CD4-positive, alpha-beta T cell treated with Interleukin-4 for 1 hour (primary cell): ENCODE data around the gene SOSTDC1.

Experiments
- DNase-seq, 2 donors: peaks; one replicate each; pipeline ENCODE4 v3.0.0-alpha.2; 2020 to 2022

Gene SOSTDC1

DNA sequence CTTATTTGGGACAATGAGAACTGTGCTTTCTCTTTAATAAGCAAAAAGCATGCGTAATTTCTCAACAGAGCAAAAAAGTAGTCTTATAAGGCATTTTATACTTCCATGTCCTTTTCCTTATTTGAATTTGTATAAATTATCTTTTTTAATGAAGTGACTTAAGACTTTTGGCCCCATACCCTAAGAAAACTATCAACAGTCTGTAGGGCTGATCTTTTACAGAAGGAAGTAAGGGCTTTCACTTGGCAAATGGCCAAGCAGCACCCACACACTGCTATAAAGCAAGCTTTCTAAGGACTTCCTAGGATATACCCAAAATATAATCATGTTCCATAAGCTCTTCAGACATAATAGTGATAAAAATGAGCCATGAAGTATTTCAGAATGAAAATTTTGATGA is 47.6 kb downstream of the SOSTDC1 start:
- no peak for DNase-seq

DNA sequence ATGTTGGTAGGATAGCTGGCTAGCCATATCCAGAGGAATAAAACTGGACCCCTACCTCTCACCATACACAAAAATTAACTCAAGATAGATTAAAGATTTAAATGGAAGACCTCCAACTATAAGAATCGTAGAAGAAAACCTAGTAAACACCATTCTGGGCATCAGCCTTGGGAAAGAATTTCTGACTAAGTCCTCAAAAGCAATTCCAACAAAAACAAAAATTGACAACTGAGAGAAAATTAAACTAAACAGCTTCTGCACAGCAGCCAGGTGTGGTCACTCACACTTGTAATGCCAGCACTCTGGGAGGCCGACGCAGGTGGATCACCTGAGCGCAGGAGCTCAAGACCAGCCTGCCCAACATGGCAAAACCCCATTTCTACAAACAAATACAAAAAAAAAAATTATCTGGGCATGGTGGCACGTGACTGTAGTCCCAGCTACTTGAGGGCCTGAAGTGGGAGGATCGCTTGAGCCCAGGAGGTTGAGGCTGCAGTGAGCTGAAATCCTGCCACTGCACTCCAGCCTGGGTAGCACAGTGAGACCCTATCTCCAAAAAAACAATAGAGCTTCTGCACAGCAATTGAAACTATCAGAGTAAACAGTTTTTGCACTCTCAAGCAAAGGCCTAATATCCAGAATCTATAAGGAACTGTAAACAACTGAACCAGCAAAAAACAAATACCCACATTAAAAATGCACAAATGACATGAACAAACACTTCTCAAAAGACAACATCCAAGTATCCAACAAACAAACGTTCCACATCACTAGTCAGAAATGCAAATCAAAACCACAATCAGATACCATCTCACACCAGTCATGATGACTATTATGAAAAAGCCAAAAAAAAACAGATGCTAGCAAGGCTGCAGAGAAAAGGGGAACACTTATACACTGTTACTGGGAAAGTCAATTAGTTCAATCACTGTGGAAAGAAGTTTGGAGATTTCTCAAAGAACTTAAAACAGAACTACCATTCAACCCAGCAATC is 49.0 kb downstream of the SOSTDC1 start:
- no peak for DNase-seq

DNA sequence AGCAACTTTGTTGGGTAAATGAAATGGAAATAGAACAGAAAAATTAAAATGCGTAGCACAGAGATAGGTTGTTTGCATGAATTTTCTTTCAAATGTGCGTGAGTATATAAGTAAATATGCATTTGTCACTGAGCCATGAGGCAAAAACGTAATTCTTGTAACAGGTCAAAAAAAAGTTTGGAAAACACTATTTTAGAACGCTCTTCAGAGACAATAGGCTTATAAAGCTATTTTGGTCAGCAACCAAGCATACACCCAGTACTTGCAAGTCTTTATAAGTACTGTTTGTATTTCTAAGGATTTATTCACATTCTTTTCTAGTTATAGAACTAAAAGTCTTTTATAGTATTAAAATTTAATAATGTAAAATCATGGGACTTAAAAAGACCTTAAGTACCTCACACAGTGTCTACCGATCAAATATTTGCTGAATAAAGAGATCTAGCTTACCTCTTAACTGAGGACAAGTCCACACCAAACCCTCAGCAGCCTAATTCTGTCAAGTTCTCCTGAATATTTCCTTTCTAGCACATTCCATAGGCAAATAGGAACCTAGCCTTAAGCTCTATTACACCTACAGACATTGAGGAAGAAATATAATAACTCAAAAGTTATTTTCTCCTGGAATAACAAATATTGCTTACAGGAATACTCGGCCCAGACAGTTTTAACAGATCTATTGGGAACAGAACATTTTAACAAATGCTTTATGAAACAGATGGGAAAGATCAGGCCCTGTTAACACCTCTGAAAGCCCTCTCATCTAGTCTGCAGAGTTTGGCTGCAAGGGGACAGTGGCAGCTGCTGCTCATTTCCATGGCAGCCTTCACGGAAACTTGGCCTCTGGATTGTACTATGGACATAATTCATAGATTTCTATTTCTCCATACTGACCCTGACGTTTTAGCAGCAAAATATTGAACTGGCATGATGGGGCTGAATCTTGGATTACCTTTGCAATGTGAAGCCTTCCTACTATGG is 53.0 kb downstream of the SOSTDC1 start:
- no peak for DNase-seq
